K562 (cell line): ENCODE data around the gene DNMT3A. TPM values are rescaled to one million over a fixed set of nuclear protein-coding genes. Genes with fewer than 3 reads are reported as not detected.

Experiments used
- ATAC-seq: fragments of 200-7000 bp; cut with Tn5 transposase; 3 replicates; pipeline ENCODE4 v1.9.1; 2020; ENCODE audit warnings: moderate library complexity
- BruUV-seq: library from RNA; stranded (reverse); fragments of 400-500 nt; replicated peaks from 2 replicates; lab custom pipeline; 2021; lab: Mats Ljungman, UMichigan
- CTCF ChIA-PET: fragments of 300-600 bp; formaldehyde crosslinking; extraction: SDS; loops from one replicate; lab custom pipeline; 2021; ENCODE audit warnings: low intra/inter-chr PET ratio; lab: Yijun Ruan, JAX
- POLR2A ChIA-PET: fragments of 300-600, 350-650 bp; sonication (Branson Sonifier 250); formaldehyde crosslinking; extraction: SDS; loops from one replicate; lab custom pipeline; 2021; ENCODE audit warnings: antibody characterized with exemption, inconsistent platforms; lab: Yijun Ruan, JAX
- DNase-seq, 4 experiments: peaks; one replicate each; pipeline versions ENCODE4 v3.0.0 to v3.0.0-alpha.2; 2011 to 2018; ENCODE audit warnings: low spot score in 3 of 4, mixed read lengths in 3 of 4; ENCODE audit errors: extremely low read depth in 1 of 4
- FAIRE-seq: peaks from 2 replicates; lab custom pipeline; 2011; peaks lifted over from hg19 to GRCh38; lab: Jason Lieb, UNC
- H2AFZ ChIP-seq: 2 replicates; pipeline ENCODE4 v1.6.0; 2011; ENCODE audit warnings: low read depth, low read length, control low read depth, inconsistent platforms
- H3K27ac ChIP-seq: fragments of 200-600 bp; 3 replicates; pipeline ENCODE4 v1.8.0; 2011; ENCODE audit warnings: low read depth, mild to moderate bottlenecking, control low read depth, inconsistent platforms, low read length, moderate library complexity, mixed read lengths; ENCODE audit errors: extremely low read depth
- H3K27me3 ChIP-seq, 2 experiments: fragments of 300-600 bp in 1 of 2; 2 replicates in 1 of 2; 3 replicates in 1 of 2; pipeline versions ENCODE4 v1.6.0 to v1.8.0; 2011; ENCODE audit warnings: inconsistent platforms in 2 of 2, low read length in 2 of 2, mild to moderate bottlenecking in 1 of 2, mixed read lengths in 1 of 2, moderate library complexity in 1 of 2; ENCODE audit not compliant: control insufficient read depth in 2 of 2, insufficient read depth in 2 of 2
- H3K36me3 ChIP-seq: fragments of 300-600 bp; 3 replicates; pipeline ENCODE4 v1.8.0; 2011; ENCODE audit warnings: mild to moderate bottlenecking, low read length, inconsistent platforms; ENCODE audit not compliant: control insufficient read depth, insufficient read depth
- H3K4me1 ChIP-seq, 2 experiments: fragments of 200-600 bp in 1 of 2; replicated peaks in 1 of 2; 2 replicates in 1 of 2; 3 replicates in 1 of 2; pipeline versions ENCODE4 v1.5.1 to v1.8.0; 2011; ENCODE audit warnings: inconsistent platforms in 2 of 2, low read length in 2 of 2, mild to moderate bottlenecking in 1 of 2, mixed read lengths in 1 of 2, moderate library complexity in 1 of 2; ENCODE audit not compliant: control insufficient read depth in 2 of 2, insufficient read depth in 2 of 2
- H3K4me2 ChIP-seq: 2 replicates; pipeline ENCODE4 v1.6.1; 2011; ENCODE audit warnings: low read length, control low read depth, inconsistent platforms, mixed read lengths; ENCODE audit not compliant: insufficient read depth
- H3K4me3 ChIP-seq: fragments of 200-600 bp; sonication (generic), shearing (Covaris generic); 2 replicates; pipeline ENCODE4 v1.5.1; 2016; ENCODE audit warnings: control low read depth, inconsistent platforms
- H3K79me2 ChIP-seq: fragments of 200-600 bp; 3 replicates; pipeline ENCODE4 v1.8.0; 2011; ENCODE audit warnings: low read length, inconsistent platforms; ENCODE audit not compliant: control insufficient read depth, insufficient read depth
- H3K9ac ChIP-seq, 2 experiments: 2 replicates each; pipeline versions ENCODE4 v1.6.0 to v1.6.1; 2011; ENCODE audit warnings: low read depth in 2 of 2, low read length in 2 of 2, control low read depth in 1 of 2, inconsistent platforms in 1 of 2, mild to moderate bottlenecking in 1 of 2, mixed read lengths in 1 of 2; ENCODE audit not compliant: insufficient read depth in 1 of 2
- H3K9me1 ChIP-seq: one replicate; pipeline ENCODE4 v1.6.0; 2011; ENCODE audit warnings: inconsistent platforms, mild to moderate bottlenecking, low read length, moderate library complexity; ENCODE audit not compliant: control insufficient read depth, insufficient read depth
- H3K9me3 ChIP-seq: replicated peaks from 2 replicates; pipeline ENCODE4 v1.5.1; 2011; ENCODE audit warnings: low read depth, low read length, inconsistent platforms; ENCODE audit not compliant: control insufficient read depth, insufficient read depth
- H4K20me1 ChIP-seq: replicated peaks from 2 replicates; pipeline ENCODE4 v1.6.1; 2011; ENCODE audit warnings: low read length, inconsistent platforms, mixed read lengths; ENCODE audit not compliant: control insufficient read depth, insufficient read depth
- E2F8 ChIP-seq: fragments of 450-650 bp; IDR thresholded peaks from 2 replicates; pipeline ENCODE4 v1.7.1; 2018; ENCODE audit warnings: mild to moderate bottlenecking, low read depth; ENCODE audit not compliant: partially characterized antibody
- KLF1 ChIP-seq: fragments of 450-650 bp; IDR thresholded peaks from 2 replicates; pipeline ENCODE4 v1.6.1; 2016; ENCODE audit warnings: missing genetic modification characterization, missing compliant biosample characterization
- NFE2 ChIP-seq: IDR thresholded peaks from 2 replicates; pipeline ENCODE4 v1.6.1; 2014; ENCODE audit warnings: antibody characterized with exemption, low read depth
- RBM39 ChIP-seq: fragments of 200-400 bp; formaldehyde crosslinking; optimal IDR thresholded peaks from 2 replicates; pipeline ENCODE3; 2018; ENCODE audit warnings: low read depth, low read length
- SIX5 ChIP-seq, 2 experiments: IDR thresholded peaks; 2 replicates each; pipeline ENCODE4 v1.6.1; 2011; ENCODE audit warnings: low read length in 2 of 2, borderline replicate concordance in 1 of 2, low read depth in 1 of 2, mild to moderate bottlenecking in 1 of 2, moderate library complexity in 1 of 2; ENCODE audit not compliant: insufficient read depth in 1 of 2
- ZNF134 ChIP-seq: fragments of 250-450 bp; sonication (Bioruptor Pico); conservative IDR thresholded peaks from 2 replicates; pipeline ENCODE4 v1.4.0; 2020
- WGBS: fragments of 100-300 bp; shearing (Covaris generic); methylation state at CpG from one replicate; pipeline ENCODE4 v1.1.6; 2016; ENCODE audit warnings: low coverage, mixed read lengths; ENCODE audit not compliant: insufficient coverage; ENCODE audit errors: missing lambda C conversion rate; 5-methylcytosine and 5-hydroxymethylcytosine counted together
- in situ Hi-C: fragments of 300-500 bp; cut with MboI; formaldehyde crosslinking; loops from 4 replicates; pipeline ENCODE4 v1.15.0; 2018; ENCODE audit warnings: inconsistent platforms, mixed read lengths
- intact Hi-C: fragments of 100-400 bp; cut with micrococcal nuclease; formaldehyde crosslinking; loops from 2 replicates; pipeline ENCODE4 v1.14.2; 2022
- polyA plus RNA-seq, 8 experiments: library from polyadenylated mRNA; depleted of rRNA in 4 of 8; stranded (reverse) in 5 of 8; unstranded in 3 of 8; fragments of >200 nt; fragmentation: Nextera tagmentation in 2 of 8; fragmentation: Illumina TruSeq in 1 of 8; extraction: Ambion mirVana in 2 of 8; extraction: Trizol in 1 of 8; gene quantifications; 2 replicates each; pipeline versions ENCODE4 v1.2.1 to v1.2.3, GENCODE V29; 2011 to 2014; ENCODE audit warnings: inconsistent platforms in 1 of 8, missing spikeins in 1 of 8
- total RNA-seq, 7 experiments: library from RNA; depleted of rRNA in 6 of 7; stranded (reverse); fragments of >200 nt in 6 of 7; fragmentation: Illumina TruSeq in 2 of 7; extraction: Trizol in 2 of 7; gene quantifications; 2 replicates each; pipeline versions ENCODE4 v1.2.1 to v1.2.3, GENCODE V29; 2011 to 2021; ENCODE audit warnings: low replicate concordance in 1 of 7

DNMT3A gene
- total and polyA plus RNA-seq, 9 of the 15 experiments (the other 6 are each of a cell fraction or from before 2014, with no cell fraction given): 3.0 to 16.0 (median 6.1) TPM

DNA sequence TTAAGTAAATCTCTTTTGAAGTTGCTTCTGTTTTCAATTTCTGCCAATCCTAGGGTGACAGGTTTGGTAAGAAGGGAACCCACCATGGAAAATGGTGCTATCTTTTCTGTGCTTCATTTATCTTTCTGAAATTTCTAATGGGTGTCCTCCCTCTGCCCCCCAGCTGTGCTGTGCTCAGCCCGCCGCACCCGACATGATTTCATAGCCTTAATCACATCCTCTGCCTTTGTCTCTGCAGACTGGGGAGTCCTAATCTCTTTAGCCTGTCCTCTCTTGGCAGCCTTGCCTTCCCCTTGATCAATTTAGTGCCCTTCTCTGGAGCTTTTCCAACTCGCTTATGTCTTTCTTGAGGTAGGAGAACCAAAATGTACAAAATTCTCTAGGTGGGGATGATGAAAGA lies 49.3 kb downstream of the DNMT3A start:
- ChIA-PET CTCF (no interaction called here), POLR2A (interaction anchor here (1.0 kb wide), 2 partner anchors 9 to 17 kb away, joined by 3 read pairs; no protein-coding TSS in a partner anchor)
- Histone ChIP-seq H3K27me3 (peaks cover 4 to 50% of the 10 kb centered on the region in 2 experiments; a peak in 3 of 5 replicates), H3K4me2 (no peak overlapping the region), H3K9me3 (no peaks in the 10 kb centered on the region), H3K79me2 (no peaks in the 10 kb centered on the region), H3K9me1 (no peaks in the 10 kb centered on the region), H3K9ac (no peak overlapping the region), H4K20me1 (no peaks in the 10 kb centered on the region), H3K36me3 (no peaks in the 10 kb centered on the region), H3K4me1 (peaks cover 0 to 20% of the 10 kb centered on the region in 2 experiments; a peak in 2 of 5 replicates), H3K4me3 (no peak overlapping the region), H2AFZ (no peak overlapping the region), H3K27ac (no peak overlapping the region)
- intact Hi-C loops: no loop called here
- BruUV-seq: no TSS peak
- FAIRE-seq (no peak), DNase-seq (no peak), ATAC-seq (no peak)
- in situ Hi-C loops: no loop called here
- WGBS: 13% methylated on average over 4 of the region's 4 CpGs
- TF ChIP-seq ZNF134 (CRISPR knock-in tag) (no peak), SIX5 (IDR thresholded peaks at IDR 0.05; ENCODE audit: borderline replicate concordance in 1 of 2, insufficient read depth in 1 of 2, low read depth in 1 of 2, low read length in 2 of 2) (no peak), E2F8 (no peak), NFE2 (no peak), RBM39 (no peak), KLF1 (tag) (no peak)
